NCI-H1092 (cell line): ENCODE measurements around the gene ALDH3A1.

Experiments used
- DNase-seq: peaks from one replicate; lab custom pipeline; 2025; lab: John Stamatoyannopoulos, UW

Gene ALDH3A1

GRCh38 chr17:19759568-19760549, 11.8 kb upstream of the ALDH3A1 start:
- no peak for DNase-seq

GRCh38 chr17:19757536-19758180, 9.6 kb upstream of the ALDH3A1 start:
- no peak for DNase-seq

- no peak for DNase-seq
Observed at GRCh38 chr17:19756546-19756945, 8.4 kb upstream of the ALDH3A1 start.

- no peak for DNase-seq
Observed at GRCh38 chr17:19755821-19756510, 7.9 kb upstream of the ALDH3A1 start.

- DNase-seq: no peak
Observed at GRCh38 chr17:19755392-19755791, 7.3 kb upstream of the ALDH3A1 start.

- DNase-seq: no peak
Observed at GRCh38 chr17:19753661-19754463, 5.8 kb upstream of the ALDH3A1 start.

GRCh38 chr17:19753051-19753509, 5.0 kb upstream of the ALDH3A1 start:
- DNase-seq: no peak

- no peak for DNase-seq
Observed at GRCh38 chr17:19752216-19753050, 4.3 kb upstream of the ALDH3A1 start.

- no peak for DNase-seq
Observed at GRCh38 chr17:19750835-19751234, 2.7 kb upstream of the ALDH3A1 start.

GRCh38 chr17:19750020-19750572, 2.0 kb upstream of the ALDH3A1 start:
- DNase-seq: no peak

GRCh38 chr17:19748807-19749193, 702 bp upstream of the ALDH3A1 start:
- no peak for DNase-seq

- DNase-seq: no peak
Observed at GRCh38 chr17:19747159-19747719, 859 bp downstream of the ALDH3A1 start.

- DNase-seq: no peak
Observed at GRCh38 chr17:19746517-19746916, 1.6 kb downstream of the ALDH3A1 start.

- peak; percentile 64 for DNase-seq
Observed at GRCh38 chr17:19744922-19745757, 3.0 kb downstream of the ALDH3A1 start.

GRCh38 chr17:19744492-19744891, 3.6 kb downstream of the ALDH3A1 start:
- DNase-seq: no peak

- no peak for DNase-seq
Observed at GRCh38 chr17:19743101-19744100, 4.7 kb downstream of the ALDH3A1 start.

- DNase-seq: no peak
Observed at GRCh38 chr17:19742495-19742894, 5.6 kb downstream of the ALDH3A1 start.
